Ecto neural progenitor cell (in vitro differentiated cells): ENCODE measurements around the gene COG1.
A peak's percentile ranks its signal among the peaks of the same experiment; 100 is the strongest.

Experiments
- DNase-seq: peaks from one replicate; pipeline ENCODE4 v3.0.0-alpha.2; 2018; ENCODE audit warnings: low spot score

Gene COG1

DNA sequence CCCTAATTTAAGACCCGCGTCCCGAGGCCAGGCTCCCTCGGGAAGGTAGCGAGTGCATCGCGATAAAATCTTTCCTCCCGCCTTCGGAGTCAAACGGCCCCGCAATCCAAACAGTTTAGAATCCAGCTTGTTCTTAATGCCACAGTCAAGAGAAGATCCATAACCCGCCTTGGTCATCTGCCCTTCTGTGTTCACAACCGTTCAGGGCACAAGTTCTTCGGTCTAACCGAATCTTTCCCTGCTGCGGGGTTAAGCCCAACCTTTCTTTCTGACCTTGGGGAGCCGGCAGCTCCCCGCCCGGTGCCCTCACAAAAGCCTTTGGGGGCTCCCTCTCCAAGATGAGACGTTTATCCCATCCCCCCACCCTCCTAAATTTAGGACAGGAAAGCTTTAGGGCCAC lies 38.5 kb downstream of the COG1 start:
- DNase-seq = no peak

DNA sequence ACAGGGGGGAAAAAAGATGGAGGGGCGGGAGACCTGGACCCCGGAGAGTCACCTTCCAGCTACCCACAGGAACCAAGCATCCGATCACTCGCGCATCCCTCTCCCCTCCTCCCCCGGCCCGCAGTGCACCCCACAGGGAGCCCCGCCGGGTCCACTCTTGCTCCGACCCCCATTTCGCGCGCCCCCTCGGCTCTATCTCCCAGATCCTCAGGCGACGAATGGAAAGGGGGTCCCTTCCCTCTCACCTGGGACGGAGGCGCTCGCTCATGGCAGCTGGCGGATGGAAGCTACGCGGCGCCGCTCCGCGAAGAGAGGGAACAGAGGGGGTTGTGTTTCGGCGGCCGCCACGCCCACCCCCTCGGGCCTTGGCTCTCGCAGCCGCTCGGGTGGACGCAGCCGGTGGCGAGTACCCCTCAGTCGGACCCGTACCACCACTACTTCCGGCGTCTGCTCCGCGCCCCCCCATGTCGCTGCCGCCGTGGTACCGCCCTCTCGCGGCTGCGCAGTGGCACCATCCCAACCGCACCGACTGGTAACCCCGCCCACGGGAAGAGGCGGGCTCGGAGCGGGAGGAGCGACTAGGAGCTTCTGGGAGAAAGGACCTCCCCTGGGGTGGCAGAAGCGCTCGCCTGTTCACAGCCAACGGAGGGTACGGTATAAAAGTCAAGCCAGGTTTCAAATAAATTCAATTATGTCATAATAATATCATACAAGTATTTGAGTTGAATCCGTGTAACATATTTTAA lies 39.2 kb downstream of the COG1 start:
- DNase-seq = peak; percentile 100

DNA sequence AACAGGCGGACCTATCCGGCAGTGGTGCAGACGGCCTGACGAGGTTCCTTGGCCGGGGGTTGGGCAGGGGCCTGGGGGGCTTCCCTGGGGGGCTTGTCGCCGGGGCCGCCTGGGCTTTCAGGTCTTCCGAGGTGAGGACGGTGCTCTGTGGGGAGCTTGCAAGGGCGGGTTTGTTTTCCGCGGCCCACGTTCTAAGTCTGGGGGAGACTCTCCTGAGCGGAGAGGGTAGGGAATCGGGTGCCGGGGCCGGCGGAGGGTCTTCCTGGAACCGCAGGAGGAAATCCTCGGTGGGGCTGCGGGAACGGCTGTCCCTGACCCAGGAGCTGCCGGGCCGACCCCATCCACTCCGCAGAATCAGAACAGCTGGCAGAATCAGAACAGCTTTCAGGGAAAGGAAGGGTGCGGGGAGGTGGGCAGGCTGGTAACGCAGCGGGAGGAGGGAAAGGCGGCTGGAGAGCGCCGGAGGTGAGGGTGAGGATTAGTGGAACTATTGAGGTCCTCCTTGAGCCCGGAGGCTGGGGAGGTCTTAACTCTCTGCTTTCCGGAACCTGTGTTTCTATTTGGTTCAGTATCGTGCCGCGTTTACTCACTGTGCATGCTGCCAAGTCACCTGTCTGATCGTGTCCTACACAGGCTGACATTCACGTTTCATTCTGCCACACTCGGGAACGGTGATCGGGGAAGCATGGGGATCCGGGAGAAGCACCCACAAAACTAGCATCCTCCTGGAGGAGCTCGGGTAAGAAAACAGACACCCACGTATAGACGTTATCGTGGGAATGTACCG lies 39.9 kb downstream of the COG1 start:
- peak; percentile 85 for DNase-seq

DNA sequence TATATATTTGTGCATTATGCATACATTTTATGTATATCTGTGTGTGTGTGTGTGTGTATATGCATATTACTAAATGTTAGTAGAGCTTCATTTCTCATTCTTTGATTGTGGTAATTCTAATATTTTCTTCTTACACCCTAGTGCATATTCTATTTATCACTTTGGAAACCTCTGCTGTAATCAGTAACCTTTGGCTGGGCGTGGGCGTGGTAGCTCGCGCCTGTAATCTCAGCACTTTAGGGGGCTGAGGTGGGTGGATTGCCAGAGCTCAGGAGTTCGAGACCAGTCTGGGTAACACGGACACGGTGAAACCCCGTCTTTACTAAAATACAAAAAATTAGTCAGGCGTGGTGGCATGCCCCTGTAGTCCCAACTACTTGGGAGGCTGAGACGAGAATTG lies 41.9 kb downstream of the COG1 start:
- DNase-seq = no peak

DNA sequence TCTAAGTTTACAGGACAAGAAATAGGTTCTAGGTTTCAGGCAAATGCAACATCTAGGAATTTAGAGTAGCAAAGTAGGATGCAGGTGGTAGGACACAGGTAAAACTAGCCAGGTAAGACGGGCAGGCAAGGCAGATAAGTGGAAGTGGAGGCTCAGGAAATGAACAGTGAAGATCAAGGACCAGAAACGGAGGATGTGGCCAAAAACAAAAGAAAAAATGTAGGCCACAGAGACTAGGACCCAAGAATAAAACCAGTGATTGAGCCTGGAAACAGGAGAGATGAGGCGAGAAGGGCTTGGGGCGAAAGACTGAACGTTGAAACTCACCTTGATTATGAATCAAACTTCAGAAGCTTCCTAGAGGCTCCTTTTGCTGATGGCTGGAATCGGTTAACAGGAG lies 44.9 kb downstream of the COG1 start:
- no peak for DNase-seq

DNA sequence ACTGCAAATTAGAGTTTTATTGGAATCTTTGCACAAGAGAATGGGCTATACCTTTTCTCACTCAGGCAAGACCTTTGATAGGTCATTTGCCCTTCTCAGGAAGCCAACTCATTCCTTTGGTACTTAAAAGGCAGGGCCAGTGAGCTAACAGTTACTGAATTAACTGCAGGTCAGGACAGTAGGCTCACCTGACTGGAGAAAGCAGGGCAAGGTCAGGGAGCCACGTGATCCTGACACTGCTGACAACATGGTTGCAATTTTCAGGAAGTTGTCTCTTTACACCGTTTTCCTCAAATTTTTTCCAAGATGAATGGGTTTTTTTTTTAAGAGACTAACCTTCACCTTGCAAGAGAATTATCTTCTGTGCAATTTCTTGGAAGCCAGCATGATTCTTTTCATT lies 47.7 kb downstream of the COG1 start:
- DNase-seq = no peak

DNA sequence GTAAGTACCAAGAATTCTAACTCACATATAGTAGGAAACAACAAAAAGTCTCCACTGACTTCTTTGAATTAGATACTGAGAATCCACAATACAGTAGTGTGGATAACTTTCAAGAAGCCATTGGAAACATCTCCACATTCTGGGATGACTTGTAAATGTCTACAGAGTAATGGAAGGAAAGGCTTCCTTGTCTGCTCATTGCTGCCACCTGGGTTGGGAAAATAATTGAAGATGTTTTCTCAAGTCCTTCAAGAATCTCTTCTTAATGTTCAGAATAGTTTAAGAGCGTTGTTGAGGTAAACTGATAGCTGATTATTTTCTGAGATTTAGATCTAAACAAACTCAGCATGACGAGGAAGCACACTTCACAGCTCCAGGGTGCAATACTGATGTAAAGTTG lies 54.9 kb downstream of the COG1 start:
- no peak for DNase-seq

DNA sequence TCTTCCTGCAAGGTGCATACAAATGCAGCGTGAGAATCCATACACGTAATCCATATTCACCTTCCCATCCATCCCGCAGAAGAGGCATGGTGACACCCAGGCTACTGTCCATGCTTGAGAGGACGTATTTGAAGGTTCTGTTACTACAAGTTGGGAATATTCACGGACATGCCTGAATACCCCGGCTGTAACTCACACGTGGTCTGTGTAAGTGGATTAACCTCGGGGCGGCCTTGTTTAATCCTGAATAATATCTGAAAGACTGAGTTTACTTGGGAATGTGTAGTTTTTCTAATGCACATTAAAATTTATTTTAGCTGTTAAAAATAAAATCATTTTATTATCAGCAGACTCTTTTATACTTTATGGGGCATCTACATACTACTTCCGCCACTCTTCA lies 55.7 kb downstream of the COG1 start:
- DNase-seq = no peak

DNA sequence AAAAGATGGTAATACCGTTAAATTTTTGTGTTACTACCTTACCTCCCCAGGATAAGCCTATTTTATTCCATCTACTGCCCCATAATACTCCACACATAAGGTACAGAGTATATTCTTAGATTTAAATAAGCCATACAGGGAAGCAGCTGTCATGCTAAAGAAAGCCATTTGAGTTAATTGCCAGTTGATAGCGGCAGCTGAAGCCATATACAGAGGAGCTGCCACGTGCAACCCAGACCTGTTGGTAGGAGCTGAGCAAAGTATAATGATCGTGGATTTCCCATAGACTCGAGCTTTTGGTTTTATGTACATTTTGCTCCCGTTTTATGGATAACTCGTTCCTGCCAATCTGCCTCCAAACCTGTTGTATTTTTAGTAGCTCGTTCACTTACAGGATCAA lies 56.8 kb downstream of the COG1 start:
- DNase-seq = no peak

DNA sequence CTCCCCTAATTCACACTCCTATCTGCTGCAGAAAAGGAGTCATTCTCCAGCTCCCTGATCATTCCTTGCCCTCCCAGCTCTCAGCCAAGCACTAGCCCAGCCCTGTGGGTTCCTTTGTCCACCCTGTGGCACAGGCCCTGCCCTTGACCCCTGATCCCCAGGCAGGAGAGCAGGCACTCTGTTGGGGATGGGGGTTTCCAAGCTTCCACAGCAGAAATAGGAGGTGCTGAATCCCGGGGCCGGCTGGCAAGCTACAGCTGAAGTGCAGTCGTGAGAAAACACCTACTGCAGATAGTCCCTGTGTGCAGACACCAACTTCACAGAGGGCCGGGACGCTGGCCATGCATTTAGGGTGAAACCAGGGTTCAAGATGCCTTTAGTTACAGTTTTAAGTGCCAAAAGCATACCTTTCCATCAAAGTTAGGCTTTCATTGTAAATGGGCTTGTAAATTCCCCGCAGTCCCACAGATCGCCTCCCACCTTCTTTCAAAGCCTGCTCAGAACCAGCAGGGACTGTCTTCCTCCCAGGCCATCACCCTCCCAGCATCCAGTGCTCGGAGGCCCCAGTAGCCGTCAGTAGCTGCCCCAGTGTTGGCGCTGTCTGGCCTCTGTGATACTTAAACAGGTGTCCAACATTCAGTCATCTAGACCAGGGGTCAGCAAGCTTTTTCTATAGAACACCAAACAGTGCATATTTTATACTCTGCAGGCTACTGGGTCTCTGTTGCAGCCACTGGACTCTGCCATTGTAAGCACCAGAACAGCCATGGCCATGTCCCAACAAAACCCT lies 58.2 kb downstream of the COG1 start:
- DNase-seq = no peak

DNA sequence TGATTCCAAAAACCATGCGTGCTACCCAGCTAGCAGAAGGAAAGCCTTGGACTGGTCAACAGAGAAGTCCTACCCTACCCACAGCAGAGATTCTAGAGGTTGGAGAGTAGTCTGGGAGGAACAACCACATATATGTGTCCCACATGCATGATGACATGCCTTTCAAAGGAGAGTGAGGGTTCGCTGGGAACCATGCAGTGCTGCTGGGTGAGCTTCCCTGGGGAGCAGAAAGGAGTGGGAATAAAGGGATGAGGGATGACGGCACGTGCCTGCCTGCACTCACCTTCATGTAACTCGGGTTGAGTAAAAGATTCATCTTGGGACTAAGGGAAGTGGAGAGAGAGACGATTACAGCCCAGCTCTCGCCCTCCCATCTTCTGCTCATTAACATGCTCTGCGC lies 59.0 kb downstream of the COG1 start:
- no peak for DNase-seq

DNA sequence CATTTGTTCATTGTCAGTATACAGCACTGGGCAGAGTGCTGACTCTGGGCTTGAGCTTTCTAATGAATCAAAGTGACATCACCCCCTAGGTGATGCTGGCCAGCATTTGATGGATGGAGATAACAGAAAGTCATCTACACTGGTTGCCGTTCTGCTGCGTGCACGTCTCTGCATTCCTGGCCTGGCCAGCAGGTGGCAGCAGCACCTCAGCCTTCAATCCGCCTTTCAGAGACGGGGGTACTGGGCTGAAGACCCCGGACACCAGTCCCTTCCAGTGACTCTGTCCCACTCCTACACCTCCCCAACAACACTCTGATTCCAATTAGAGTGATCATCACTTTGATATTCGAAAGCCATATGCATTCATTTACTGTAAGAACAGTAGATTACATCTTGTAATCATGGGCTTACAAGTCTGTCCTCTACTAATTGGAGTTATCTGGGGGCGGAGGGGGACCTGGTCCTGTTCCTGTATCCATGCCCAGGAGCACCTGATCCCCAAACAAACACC lies 62.9 kb downstream of the COG1 start:
- peak; percentile 87 for DNase-seq

DNA sequence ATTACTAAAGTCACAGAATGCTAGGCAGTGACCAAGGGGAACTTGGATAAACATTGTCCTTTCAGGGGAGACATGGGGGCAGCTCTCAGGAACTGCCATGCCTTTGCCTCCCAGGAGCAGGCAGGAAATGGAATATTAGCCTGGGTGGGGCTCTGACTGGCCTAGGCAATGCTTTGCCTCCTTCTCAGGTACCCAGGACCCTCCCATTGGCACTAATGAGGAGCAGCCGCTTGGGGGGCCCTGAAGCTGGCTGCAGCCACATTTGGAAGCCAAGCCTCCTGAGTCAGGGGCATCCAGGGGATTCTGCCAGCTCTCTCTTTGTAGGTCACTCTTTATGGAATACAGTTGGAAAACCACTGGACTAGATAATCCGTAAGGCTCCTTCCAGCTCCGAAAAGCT lies 63.4 kb downstream of the COG1 start:
- DNase-seq = no peak

DNA sequence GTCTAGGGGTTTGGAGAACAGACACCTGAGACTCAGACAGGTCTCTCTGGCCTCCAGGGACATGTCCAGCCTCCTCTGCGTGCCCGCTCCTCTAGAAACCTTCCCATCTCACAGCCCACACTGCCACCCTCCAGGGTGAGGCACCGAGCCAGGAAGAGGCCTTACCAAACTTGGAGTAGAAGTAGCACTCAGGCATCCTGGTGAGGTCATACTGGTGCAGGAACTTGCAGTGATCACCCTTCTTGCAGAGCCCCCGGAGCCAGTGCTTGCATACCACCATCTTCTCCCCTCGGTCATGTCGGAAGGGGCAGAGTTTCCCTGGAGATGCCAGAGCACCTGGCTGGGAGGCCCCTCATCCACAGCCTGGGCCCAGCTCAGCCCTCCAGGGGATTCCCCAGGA lies 64.7 kb downstream of the COG1 start:
- DNase-seq = no peak
